ENCODE data around the gene SLC39A9.
"Not testable (repeated sequence)": the region's sequence is repeated elsewhere in the genome, so short reads cannot be mapped to it uniquely, and the experiment has no call there.

SLC39A9 gene

GRCh38 chr14:69475194-69475818, 76.8 kb downstream of the SLC39A9 start:
- DNase-seq (ENCODE audit: low read depth): no peak

- not testable (repeated sequence) for DNase-seq (ENCODE audit: low read depth)
Observed at GRCh38 chr14:69476824-69477450, 78.4 kb downstream of the SLC39A9 start.

- not testable (repeated sequence) for DNase-seq (ENCODE audit: low read depth)
Observed at GRCh38 chr14:69478055-69478454, 79.6 kb downstream of the SLC39A9 start.

GRCh38 chr14:69479696-69480095, 81.2 kb downstream of the SLC39A9 start:
- DNase-seq (ENCODE audit: low read depth): no peak

GRCh38 chr14:69480136-69480535, 81.6 kb downstream of the SLC39A9 start:
- DNase-seq (ENCODE audit: low read depth): no peak

- no peak for DNase-seq (ENCODE audit: low read depth)
Observed at GRCh38 chr14:69481815-69482568, 83.5 kb downstream of the SLC39A9 start.

- no peak for DNase-seq (ENCODE audit: low read depth)
Observed at GRCh38 chr14:69483765-69484443, 85.4 kb downstream of the SLC39A9 start.

GRCh38 chr14:69484444-69485314, 86.2 kb downstream of the SLC39A9 start, which contains the start of gene PLEKHD1:
TSS of gene PLEKHD1 (plus strand) at chr14:69484728. CDS start at chr14:69484966, 238 bp downstream.
- DNase-seq (ENCODE audit: low read depth): no peak

- DNase-seq (ENCODE audit: low read depth): no peak
Observed at GRCh38 chr14:69485315-69485660, 86.8 kb downstream of the SLC39A9 start.

GRCh38 chr14:69485701-69486100, 87.2 kb downstream of the SLC39A9 start:
- no peak for DNase-seq (ENCODE audit: low read depth)

- DNase-seq (ENCODE audit: low read depth): no peak
Observed at GRCh38 chr14:69487226-69487625, 88.7 kb downstream of the SLC39A9 start.

- no peak for DNase-seq (ENCODE audit: low read depth)
Observed at GRCh38 chr14:69487771-69488170, 89.3 kb downstream of the SLC39A9 start.

- no peak for DNase-seq (ENCODE audit: low read depth)
Observed at GRCh38 chr14:69489495-69489894, 91.0 kb downstream of the SLC39A9 start.

- DNase-seq (ENCODE audit: low read depth): no peak
Observed at GRCh38 chr14:69490219-69490918, 91.9 kb downstream of the SLC39A9 start.

GRCh38 chr14:69491193-69491592, 92.7 kb downstream of the SLC39A9 start:
- no peak for DNase-seq (ENCODE audit: low read depth)

GRCh38 chr14:69493038-69493437, 94.5 kb downstream of the SLC39A9 start:
- DNase-seq (ENCODE audit: low read depth): no peak

- DNase-seq (ENCODE audit: low read depth): no peak
Observed at GRCh38 chr14:69493791-69494190, 95.3 kb downstream of the SLC39A9 start.

- DNase-seq (ENCODE audit: low read depth): no peak
Observed at GRCh38 chr14:69495341-69495921, 96.9 kb downstream of the SLC39A9 start.

GRCh38 chr14:69497866-69498265, 99.4 kb downstream of the SLC39A9 start:
- DNase-seq (ENCODE audit: low read depth): not testable (repeated sequence)

GRCh38 chr14:69498286-69498685, 99.8 kb downstream of the SLC39A9 start:
- not testable (repeated sequence) for DNase-seq (ENCODE audit: low read depth)

GRCh38 chr14:69499436-69499835, 100.9 kb downstream of the SLC39A9 start:
- no peak for DNase-seq (ENCODE audit: low read depth)
